Measurements from ENCODE around the gene WWOX. TPM values are rescaled to one million over a fixed set of nuclear protein-coding genes. Genes with fewer than 3 reads are reported as not detected.

WWOX gene
- total RNA-seq, 1 experiment from 2014 or later = 20.3 TPM

- DNase-seq (ENCODE audit: low read depth) = no peak
These were observed 889.0 kb downstream of the WWOX start for GRCh38 chr16:78988361-78988969.

- no peak for DNase-seq (ENCODE audit: low read depth)
These were observed 890.9 kb downstream of the WWOX start for GRCh38 chr16:78990309-78990701.

GRCh38 chr16:78992001-78992400 lies 892.5 kb downstream of the WWOX start:
- no peak for DNase-seq (ENCODE audit: low read depth)

- DNase-seq (ENCODE audit: low read depth) = no peak
These were observed 893.9 kb downstream of the WWOX start for GRCh38 chr16:78993346-78993745.

- DNase-seq (ENCODE audit: low read depth) = no peak
These were observed 894.8 kb downstream of the WWOX start for GRCh38 chr16:78994135-78994745.

GRCh38 chr16:78995441-78995840 lies 896.0 kb downstream of the WWOX start:
- no peak for DNase-seq (ENCODE audit: low read depth)

- DNase-seq (ENCODE audit: low read depth) = no peak
These were observed 897.3 kb downstream of the WWOX start for GRCh38 chr16:78996790-78997189.

GRCh38 chr16:78998879-78999278 lies 899.4 kb downstream of the WWOX start:
- DNase-seq (ENCODE audit: low read depth) = no peak

- DNase-seq (ENCODE audit: low read depth) = no peak
These were observed 901.9 kb downstream of the WWOX start for GRCh38 chr16:79001156-79001967.

GRCh38 chr16:79003026-79003609 lies 903.7 kb downstream of the WWOX start:
- no peak for DNase-seq (ENCODE audit: low read depth)

GRCh38 chr16:79004309-79004708 lies 904.9 kb downstream of the WWOX start:
- DNase-seq (ENCODE audit: low read depth) = no peak

GRCh38 chr16:79005096-79005495 lies 905.6 kb downstream of the WWOX start:
- DNase-seq (ENCODE audit: low read depth) = no peak

GRCh38 chr16:79006206-79006605 lies 906.8 kb downstream of the WWOX start:
- no peak for DNase-seq (ENCODE audit: low read depth)

GRCh38 chr16:79006765-79007164 lies 907.3 kb downstream of the WWOX start:
- no peak for DNase-seq (ENCODE audit: low read depth)

GRCh38 chr16:79007614-79008013 lies 908.2 kb downstream of the WWOX start:
- no peak for DNase-seq (ENCODE audit: low read depth)

- DNase-seq (ENCODE audit: low read depth) = no peak
These were observed 908.8 kb downstream of the WWOX start for GRCh38 chr16:79008036-79008868.

GRCh38 chr16:79008869-79009179 lies 909.4 kb downstream of the WWOX start:
- no peak for DNase-seq (ENCODE audit: low read depth)

- DNase-seq (ENCODE audit: low read depth) = no peak
These were observed 910.4 kb downstream of the WWOX start for GRCh38 chr16:79009896-79010295.

GRCh38 chr16:79011282-79011681 lies 911.8 kb downstream of the WWOX start:
- no peak for DNase-seq (ENCODE audit: low read depth)

- no peak for DNase-seq (ENCODE audit: low read depth)
These were observed 913.4 kb downstream of the WWOX start for GRCh38 chr16:79012671-79013434.
